GM19351 (cell line): ENCODE measurements around the gene MYZAP.

Experiments
- ATAC-seq: cut with Tn5 transposase; IDR thresholded peaks from one replicate; pipeline ENCODE4 v1.9.1; 2021; ENCODE audit warnings: mild to moderate bottlenecking, moderate library complexity; ENCODE audit not compliant: unreplicated experiment

Gene MYZAP

DNA sequence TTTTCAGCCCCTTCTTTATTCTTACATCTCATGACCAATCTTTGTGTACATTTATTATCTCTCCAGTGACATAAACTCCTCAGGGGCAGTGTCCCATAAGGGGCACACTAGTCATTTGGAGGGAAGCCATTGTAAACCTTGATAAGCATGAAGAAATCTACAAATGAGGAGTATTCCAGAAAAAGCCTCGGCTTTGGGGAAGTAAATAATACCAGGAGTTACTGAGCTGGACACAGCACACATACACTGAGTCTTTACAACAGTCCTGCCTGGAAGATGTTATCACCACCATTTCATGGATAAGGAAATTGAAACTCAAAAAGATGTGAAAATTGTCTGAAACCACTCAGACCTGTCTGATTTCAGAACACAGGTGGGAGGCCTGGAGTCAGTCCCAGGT is 99.4 kb downstream of the MYZAP start:
- no peak for ATAC-seq

DNA sequence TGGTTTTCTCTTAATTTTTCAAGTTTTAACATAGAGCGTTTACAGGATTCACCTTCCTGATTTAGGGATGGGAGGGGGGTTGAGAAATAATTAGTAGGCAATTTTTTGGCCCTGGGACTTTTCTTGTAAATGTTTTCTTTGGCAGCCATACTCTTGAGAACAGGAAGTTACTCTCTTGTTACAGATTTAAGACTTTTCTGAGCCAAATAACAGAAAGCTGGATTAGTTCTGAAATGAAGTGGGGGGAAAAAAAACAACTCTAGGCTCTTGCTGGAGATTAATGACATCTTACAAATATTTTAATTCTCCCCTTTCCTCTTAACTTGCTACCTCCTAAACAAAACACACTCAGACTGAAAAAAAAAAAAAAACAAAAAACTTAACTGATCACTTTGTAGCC is 101.0 kb downstream of the MYZAP start:
- ATAC-seq = no peak

DNA sequence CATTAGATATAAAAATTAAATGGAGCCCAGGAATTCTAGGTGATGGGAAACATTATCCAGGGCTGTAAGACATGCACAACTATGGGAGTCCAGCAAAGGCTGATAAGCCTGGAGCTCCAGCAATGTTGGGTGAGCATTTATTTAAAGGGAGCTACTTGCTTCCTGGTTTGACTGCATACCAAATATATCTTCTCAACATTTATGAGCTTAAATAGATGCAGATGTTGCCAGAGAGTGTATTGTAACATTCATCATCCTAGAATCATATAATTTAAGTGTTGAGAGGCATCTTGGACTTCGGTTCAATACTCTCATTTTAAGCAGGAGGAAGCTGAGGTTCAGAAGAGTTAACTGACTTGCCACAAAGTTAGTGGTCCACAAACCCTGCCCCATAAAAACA is 102.6 kb downstream of the MYZAP start:
- ATAC-seq = no peak

DNA sequence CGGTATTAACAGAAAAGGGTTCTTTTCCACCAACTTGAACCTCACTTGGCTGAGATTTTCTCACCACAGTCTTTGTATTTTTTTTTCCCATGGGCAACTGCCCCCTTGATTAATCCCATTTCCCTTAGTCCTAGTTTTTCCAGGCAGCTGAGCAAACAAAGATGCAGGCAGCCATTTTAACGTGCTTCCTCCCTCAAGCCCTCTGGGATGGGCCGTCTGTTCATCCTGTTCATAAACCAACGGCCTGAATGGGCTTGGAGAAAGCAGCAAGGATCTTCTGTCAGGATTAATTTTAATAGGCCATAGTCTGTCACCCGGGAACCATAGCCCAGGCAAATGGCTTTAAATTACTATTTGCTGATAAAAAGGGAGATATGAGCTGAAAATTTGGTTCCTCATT is 104.4 kb downstream of the MYZAP start:
- no peak for ATAC-seq

DNA sequence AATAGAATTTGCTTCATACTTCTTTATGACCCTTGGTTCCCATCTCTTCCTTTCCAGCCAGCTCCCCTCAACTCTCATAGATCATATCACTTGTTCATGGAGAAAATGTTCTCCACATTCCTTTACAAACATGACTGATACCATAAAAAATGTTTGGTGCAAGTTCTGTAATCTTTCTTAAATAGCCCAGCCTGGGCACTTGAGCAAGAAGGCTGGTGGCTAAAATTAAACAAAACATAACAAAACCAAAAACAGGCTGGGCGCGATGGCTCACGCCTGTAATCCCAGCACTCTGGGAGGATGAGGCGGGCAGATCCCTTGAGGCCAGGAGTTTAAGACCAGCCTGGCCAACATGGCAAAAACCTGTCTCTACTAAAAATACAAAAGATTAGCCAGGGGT is 105.9 kb downstream of the MYZAP start:
- no peak for ATAC-seq

DNA sequence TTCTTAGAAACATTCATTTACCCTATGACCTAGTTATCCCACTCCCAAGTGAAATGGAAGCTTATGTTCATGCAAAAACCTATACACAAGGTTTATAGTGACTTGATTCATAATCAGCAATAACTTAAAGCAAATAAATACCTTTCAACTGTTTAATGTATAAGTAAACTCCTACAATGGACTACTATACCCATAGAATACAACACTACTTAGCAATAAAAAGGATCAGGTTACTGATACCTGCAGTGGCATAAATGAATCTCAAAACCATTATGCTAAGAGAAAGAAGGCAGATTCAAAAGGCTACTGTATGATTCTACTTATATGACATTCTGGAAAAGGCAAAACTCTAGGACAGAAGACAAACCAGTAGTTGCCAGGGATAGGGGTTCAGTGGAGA is 106.5 kb downstream of the MYZAP start:
- no peak for ATAC-seq

DNA sequence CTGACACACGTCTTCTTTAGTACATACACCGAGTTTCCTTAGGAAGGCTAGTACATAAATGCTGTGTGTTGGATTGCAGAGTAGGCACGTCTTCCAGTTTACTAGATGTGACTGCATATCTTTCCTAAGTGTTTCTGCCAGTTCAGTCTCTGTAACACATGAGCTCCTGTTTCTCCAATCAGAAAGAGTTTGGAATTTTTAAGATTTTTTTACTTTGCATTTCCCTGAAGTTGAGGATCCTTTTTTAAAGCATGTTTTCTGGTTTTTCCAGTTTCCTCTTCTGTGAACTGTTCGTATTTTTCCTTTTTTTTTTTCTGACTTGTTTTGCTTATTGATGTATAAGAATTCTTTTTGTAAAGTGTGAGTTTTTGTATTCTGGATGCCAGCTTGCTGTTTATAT is 107.3 kb downstream of the MYZAP start:
- ATAC-seq = no peak

DNA sequence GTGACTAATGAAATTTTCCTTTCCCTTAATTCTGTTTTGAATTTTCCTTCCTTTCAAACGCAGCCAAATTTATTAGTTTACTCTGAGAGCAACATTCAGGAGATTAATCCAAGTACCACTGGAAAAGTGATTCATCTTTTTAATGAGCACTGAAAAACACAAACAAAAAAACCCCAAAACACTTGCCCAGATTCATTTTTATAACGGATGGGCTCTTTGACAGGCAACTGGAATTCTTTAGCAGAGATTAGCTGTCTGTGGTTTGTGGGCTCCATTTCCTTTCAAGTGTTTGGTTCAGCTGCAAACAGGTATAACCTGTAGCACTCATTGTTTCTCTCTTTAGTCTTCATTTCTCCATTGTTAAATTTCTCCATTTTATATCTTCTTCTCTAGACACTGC is 111.7 kb downstream of the MYZAP start:
- no peak for ATAC-seq

DNA sequence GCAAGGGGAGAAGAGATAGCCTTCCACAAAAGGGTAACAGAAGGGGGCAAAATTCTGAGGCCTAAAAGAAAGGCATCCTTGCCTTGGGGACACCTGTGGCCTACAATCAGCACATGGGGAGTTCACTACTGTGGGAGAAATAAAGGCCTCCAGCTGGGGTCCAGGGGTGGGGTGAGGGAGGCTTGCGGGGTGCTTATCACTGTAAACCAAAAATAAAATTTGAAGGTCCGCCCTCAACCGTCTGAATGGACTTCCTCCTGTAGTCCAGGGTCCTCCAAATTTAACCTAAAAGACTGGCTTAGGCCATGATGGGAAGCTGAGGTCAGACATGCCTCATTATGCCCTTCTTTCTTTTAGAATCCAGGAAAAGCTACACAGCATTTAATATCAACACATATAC is 112.7 kb downstream of the MYZAP start:
- no peak for ATAC-seq

DNA sequence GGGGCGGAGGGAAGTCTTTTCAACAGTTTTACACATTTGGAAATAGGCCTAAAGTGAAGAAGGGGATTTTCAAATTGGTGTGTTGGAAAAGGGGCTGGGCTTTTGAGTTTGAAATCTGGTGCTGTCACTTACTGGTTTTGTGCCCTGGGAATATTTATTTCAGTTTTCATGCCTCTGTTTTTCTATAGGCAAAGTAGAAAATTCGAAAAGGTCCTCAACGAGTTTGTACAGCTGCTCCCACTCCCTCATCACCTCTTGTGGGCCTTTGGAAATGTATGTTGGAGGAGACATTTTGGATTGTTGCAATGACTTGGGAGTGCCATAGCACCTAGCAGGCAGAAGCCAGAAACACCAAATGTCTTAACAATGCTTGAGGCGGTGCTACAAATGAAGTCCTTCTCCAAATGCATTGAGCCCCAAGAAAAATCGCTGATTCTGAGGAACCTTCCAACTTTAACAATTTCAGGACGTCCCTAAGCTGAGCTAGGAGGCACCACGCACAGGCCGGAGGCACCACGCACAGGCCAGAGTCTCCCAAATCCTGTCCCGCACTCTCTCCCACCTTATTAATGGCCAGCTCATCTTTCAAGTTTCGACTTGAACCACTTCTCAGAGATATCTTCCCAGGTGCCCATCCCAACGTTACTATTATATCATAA is 114.2 kb downstream of the MYZAP start:
- no peak for ATAC-seq

DNA sequence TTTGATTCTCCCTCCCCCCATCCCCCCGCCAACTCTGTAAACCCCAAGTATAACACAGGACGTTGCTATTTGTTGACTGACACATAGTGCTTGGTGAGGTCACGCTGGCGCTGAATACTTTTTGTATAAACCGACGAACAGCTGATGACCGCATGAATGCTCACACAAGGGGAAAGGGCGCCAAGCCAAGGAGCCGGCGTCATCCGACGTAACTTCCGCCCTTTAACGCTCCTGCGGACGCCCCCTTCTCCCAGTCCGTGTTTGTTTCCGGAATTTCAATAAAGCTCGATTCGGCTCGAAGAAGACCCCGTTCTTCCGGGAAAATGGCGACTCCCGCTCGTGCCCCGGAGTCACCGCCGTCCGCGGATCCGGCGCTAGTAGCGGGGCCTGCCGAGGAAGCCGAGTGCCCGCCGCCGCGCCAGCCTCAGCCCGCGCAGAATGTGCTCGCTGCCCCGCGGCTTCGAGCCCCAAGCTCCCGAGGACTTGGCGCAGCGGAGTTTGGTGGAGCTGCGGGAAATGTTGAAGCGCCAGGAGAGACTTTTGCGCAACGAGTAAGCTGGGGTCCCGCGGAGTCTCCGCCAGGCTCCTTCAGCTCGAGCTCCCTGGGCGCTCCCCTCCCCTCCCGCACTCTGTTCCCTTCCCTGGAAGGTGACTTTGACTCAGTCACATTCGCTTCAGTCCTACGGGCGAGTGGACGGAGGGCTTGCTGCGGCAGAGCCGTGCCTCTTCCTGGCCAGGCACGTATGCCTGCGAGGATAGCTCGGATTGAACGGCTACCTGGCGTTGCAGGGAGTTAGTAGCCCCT is 114.9 kb downstream of the MYZAP start, which contains the start of gene POLR2M:
Gene POLR2M, plus strand, starts transcription at position 310 of the 805 bp plus-strand sequence. Its CDS starts 129 bp downstream, at position 439.
- peak; percentile 94 for ATAC-seq

DNA sequence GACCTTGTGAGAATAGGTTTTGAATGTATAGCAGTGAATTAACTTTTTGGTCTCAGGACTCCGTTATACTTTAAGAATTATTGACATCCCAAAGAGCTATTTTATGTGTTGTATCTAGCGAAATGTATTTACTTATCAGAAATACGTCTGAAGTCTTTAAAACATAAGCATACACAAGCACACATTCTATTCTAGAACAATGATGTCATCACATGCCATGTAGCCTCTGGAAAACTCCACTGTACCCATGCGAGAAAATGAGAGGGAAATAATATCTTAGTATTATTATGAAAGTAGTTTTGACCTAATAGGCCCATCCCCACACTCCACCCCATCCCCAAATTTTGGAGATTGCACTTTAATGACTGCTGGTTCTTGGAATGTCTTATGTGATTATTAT is 116.3 kb downstream of the MYZAP start:
- ATAC-seq = no peak

DNA sequence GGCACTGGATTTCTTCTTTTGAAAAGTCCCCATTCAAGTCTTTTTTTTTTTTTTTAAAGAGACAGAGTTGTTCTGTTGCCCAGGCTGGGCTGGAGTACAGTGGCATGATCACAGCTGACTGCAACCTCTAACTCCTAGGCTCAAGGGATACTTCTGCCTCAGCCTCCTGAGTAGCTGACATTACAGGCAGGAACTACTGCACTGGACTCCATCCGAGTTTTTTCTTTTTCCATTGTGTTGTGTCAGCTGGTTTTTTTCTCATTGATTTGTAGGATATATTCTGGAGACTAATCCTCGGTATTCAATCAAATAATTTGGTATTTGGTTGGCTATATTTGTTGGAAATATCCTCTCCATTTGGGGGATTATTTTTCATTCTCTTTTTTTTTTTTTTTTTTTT is 126.6 kb downstream of the MYZAP start:
- ATAC-seq = no peak

DNA sequence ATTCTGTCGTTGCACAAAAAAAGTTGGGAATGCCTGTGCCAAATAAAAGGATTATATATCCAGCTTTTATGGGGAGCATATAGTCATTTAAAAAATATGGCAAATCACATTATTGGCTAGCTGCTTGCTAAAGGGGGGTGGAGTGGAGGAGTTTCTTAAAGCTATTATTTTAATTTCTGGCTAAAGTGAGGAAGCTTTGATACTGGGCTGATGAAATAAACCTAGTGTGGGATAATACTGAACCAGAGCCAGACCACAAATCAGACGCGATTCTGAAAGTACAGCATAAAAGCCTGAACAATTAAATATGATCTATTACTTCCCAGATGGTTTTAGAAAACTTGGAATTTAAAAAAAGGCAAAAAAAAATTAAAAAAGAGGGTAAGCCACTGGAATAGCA is 129.2 kb downstream of the MYZAP start:
- no peak for ATAC-seq

DNA sequence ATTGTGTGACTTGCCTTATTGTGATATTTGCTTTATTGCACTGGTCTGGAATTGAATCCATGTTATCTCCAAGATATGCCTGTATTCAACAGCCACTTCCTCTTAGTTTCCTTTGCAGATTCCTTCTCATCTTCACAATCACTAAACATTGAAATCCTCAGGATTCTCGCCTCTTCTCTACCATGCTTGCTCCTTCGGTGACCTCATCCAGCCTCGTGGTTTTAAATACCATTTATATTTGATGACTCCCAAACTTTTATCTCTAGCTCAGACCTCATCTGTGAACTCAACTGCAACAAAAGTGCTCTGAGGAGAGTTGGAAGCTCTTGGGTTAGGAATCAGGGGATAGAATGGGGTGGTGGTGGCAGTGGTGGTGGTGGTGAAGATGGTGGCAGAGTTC is 134.7 kb downstream of the MYZAP start:
- no peak for ATAC-seq

DNA sequence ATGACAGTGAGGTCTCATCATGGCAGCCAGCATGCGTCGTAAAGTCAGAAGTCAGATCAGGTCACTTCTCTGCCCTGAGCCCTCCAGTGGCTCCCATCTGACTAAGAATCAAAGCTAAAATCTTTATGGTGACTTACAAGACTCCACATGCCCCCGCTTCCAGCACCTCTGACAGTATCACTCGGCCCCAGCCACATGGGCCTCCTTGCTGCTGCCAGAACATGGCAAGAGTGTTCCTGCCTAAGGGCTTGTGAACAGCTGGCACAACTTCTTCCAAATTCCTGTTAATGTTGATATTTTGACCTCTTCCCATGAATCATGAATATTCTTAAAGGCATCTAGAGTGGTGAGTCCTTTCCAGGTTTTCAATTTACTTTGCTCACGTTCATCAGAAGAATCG is 135.3 kb downstream of the MYZAP start:
- ATAC-seq = no peak

DNA sequence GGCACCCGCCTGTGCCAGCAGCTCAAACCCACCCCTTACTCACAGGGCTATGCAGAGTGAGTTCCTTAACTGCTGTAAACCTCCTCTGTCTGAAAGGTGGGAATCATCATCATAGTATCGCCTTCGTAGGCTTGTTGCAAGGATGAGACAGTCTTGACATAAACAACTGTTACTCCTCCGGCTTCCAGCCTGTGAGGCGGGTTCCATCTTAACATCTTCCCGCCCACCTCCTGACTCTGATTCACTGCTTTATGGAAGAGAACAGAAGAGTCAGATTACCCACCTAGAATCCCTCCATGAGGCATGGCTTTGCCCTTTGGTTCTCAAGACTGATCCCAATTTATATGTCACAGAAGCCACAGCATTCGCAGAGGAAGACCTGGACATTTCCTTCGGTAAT is 136.7 kb downstream of the MYZAP start:
- no peak for ATAC-seq

DNA sequence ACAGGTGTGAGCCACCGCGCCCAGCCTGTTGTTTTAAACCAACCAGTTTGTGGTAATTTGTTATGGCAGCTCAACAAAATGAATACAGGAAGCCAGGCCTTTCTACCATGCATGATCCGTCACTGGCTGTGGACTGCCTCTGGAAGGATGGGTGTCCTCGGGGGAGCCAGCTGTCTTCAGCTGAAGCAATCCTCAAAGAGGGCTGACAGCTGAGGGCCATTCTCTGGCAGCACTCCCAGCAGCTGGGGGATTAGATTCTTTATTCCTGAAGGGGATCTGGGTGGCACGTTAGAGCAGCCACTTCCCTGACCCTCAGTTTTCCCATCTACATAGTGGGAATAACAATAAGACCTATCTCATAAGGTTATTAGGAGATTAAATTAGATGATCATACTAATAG is 139.2 kb downstream of the MYZAP start:
- no peak for ATAC-seq

DNA sequence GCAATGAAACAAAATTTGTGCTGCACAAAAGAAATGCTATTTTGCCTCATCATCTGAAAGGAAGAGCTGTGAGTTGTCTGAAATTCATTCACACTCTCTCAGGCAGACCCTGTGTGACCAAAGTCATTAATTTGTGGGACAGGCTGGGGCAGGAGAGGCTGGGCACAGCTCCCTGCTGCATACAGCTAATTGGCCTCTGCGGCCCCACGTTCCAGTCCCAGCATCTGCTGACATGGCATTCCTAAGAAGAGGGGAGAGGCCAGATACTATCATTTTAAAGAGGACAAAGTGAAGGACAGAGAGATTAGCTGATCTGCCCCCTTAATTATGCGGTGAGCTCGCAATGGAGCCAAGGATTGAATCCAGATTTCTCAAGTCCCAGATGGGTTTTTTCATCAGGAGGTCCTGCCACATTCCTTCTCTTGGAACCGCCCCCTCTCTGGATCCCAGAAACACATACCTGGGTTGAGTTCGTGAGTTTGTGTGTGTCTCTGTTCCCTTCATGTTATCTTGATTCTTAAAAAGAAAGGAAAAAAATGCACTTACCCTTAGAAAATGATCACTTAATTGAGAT is 139.9 kb downstream of the MYZAP start:
- ATAC-seq = no peak

DNA sequence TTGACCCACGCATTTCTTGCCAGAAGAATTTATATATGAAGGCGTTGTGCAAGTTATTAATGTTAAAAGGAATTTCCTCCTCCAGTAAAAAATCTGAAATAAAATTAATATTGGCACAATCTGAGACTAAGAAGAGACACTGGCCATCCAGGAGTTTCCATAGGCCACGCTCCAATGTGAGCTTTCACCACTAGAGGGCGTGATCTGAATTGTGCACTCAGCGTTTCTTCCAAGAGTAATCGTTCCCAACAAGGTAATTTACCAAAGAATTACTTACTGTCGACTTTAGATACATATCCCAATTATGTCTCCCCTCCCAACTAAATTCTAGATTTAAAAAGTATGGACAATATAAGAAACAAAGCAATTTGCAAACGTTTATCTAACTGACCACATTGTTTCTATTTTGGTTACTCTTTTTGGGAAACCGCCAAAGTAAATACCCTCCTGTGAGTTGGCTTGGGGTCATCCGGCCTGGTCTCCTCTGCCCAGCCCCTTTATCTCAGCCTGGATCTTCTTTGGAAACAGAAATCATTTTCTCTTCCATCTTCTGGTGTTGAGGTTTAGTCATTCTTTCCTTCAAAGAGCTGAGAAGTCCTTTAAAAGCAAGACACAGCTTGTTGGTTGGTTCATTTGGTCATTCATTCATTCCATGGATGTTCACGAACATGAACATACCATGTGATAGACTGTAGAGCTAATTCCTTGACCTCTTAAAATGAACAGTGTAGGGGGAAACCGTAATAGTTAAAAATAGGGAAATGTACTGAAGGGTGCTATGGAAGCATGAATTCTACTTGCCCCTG is 141.0 kb downstream of the MYZAP start:
- ATAC-seq = no peak

DNA sequence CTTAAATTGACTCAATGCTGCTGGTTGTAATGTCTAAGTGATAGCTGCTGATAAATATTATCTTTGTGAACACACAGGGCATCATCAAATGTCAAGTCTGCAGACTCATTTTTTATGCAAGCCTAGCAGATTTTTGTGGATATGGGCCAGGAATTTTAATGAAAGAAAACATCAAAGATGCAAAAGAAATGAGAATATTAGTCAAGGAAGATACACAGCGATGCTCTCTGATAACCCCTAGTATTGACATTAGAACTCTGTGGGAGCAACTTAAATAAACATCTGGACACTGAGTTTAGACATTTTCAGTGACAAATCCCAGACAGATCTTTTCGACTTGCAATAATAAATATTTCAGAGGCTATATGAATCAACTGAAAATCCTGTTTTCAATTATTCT is 143.2 kb downstream of the MYZAP start:
- ATAC-seq = no peak
